Lower leg skin (tissue), 3 donors: ENCODE data around the gene PLEKHG1.

ENCODE experiments used
- POLR2A ChIP-seq, 2 donors: fragments of 450-650 bp; IDR thresholded peaks; one replicate each; pipeline ENCODE4 v1.6.1; 2016 to 2017; ENCODE audit warnings: antibody characterized with exemption in 2 of 2, mild to moderate bottlenecking in 1 of 2, moderate library complexity in 1 of 2
- TF ChIP-seq, protein P1 (sequence below), 3 donors: fragments of 450-650 bp; IDR thresholded peaks; one replicate each; pipeline ENCODE4 v1.5.1; 2016; ENCODE audit warnings: antibody characterized with exemption in 3 of 3, mild to moderate bottlenecking in 3 of 3, moderate library complexity in 2 of 3

DNA sequence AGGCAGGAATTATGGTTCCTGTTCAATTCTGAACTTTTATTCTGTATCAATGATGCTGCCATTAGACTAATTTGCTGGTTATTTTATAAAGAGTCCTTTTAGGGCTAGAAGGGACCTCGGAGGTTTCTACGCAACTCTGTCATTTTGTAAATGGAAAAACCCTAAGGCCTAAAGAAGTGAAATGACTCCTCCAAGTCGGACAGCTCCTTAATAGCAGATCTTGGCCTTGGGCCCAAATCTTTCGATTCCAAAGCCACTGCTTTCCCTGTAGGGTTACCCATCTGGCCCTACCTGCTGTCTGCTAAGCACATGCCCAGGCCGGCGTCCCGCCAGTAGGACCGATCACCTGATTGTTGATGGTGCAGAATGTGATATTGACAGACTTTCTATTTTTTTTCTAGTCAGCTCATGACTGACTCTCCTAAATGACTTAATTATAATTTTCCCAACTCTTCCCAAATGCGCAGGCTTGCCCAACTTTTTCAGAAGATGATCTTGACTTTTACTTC lies 40.2 kb downstream of the PLEKHG1 start:
- TF ChIP-seq, protein P1, sequence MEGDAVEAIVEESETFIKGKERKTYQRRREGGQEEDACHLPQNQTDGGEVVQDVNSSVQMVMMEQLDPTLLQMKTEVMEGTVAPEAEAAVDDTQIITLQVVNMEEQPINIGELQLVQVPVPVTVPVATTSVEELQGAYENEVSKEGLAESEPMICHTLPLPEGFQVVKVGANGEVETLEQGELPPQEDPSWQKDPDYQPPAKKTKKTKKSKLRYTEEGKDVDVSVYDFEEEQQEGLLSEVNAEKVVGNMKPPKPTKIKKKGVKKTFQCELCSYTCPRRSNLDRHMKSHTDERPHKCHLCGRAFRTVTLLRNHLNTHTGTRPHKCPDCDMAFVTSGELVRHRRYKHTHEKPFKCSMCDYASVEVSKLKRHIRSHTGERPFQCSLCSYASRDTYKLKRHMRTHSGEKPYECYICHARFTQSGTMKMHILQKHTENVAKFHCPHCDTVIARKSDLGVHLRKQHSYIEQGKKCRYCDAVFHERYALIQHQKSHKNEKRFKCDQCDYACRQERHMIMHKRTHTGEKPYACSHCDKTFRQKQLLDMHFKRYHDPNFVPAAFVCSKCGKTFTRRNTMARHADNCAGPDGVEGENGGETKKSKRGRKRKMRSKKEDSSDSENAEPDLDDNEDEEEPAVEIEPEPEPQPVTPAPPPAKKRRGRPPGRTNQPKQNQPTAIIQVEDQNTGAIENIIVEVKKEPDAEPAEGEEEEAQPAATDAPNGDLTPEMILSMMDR (IDR thresholded peaks at IDR 0.05) = no peak
- TF ChIP-seq POLR2A (IDR thresholded peaks at IDR 0.05) = no peak
